HL-60 (cell line): ENCODE measurements around the gene TGM4.

Source experiments
- DNase-seq, 2 experiments: peaks; one replicate each; pipeline ENCODE4 v3.0.0-alpha.2; 2010 to 2020; ENCODE audit warnings: low read depth in 1 of 2, low spot score in 1 of 2
- H3K27ac ChIP-seq: fragments of 250-450 bp; sonication (Bioruptor Pico); replicated peaks from 2 replicates; pipeline ENCODE4 v1.5.1; 2020; ENCODE audit warnings: mild to moderate bottlenecking, moderate library complexity
- H3K27me3 ChIP-seq: fragments of 250-450 bp; sonication (Bioruptor Pico); 2 replicates; pipeline ENCODE4 v1.5.1; 2021; ENCODE audit warnings: mild to moderate bottlenecking, moderate library complexity; ENCODE audit not compliant: insufficient read depth, poor library complexity, severe bottlenecking
- H3K4me3 ChIP-seq: replicated peaks from 2 replicates; pipeline ENCODE4 v1.5.1; 2011; ENCODE audit warnings: mild to moderate bottlenecking, control low read depth, low read length; ENCODE audit not compliant: insufficient read depth
- GABPA ChIP-seq: IDR thresholded peaks from 2 replicates; pipeline ENCODE4 v1.6.1; 2012; ENCODE audit warnings: low read depth
- POLR2AphosphoS5 ChIP-seq: IDR thresholded peaks from 2 replicates; pipeline ENCODE4 v1.6.1; 2012; ENCODE audit warnings: low read depth
- SPI1 ChIP-seq: IDR thresholded peaks from 2 replicates; pipeline ENCODE4 v1.6.1; 2012; ENCODE audit warnings: low read depth, mild to moderate bottlenecking, borderline replicate concordance
- TF ChIP-seq, protein P1 (sequence below): IDR thresholded peaks from 2 replicates; pipeline ENCODE4 v1.6.1; 2012; ENCODE audit warnings: low read depth; ENCODE audit not compliant: insufficient replicate concordance
- TF ChIP-seq, protein P2 (sequence below): IDR thresholded peaks from one replicate; pipeline ENCODE4 v1.5.1; 2011; ENCODE audit warnings: low read length, control low read depth, inconsistent platforms; ENCODE audit not compliant: insufficient read depth

Gene TGM4

DNA sequence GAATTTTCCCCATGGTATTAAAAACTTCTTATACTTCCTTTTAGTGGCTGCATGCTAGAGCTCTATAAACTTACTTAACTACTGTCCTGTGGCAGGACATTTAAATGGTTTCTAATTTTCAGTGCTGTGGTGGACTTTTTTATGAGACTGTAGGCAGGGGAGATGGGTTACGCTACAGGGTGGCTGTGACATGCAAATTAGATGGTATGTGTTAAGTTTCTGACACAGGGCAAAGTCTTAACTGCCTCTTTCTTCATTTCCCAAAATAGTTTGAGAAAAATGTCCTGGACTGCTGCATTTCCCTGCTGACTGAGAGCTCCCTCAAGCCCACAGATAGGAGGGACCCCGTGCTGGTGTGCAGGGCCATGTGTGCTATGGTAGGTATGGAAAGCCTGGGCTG is 22.0 kb downstream of the TGM4 start:
- DNase-seq, result no peak
- H3K4me3 ChIP-seq, result no peak overlapping the region
- no peak overlapping the region for H3K27ac ChIP-seq
- no peaks in the 10 kb centered on the region for H3K27me3 ChIP-seq
- TF ChIP-seq POLR2AphosphoS5 (no peak), GABPA (no peak), SPI1 (no peak)
- TF ChIP-seq, protein P1, sequence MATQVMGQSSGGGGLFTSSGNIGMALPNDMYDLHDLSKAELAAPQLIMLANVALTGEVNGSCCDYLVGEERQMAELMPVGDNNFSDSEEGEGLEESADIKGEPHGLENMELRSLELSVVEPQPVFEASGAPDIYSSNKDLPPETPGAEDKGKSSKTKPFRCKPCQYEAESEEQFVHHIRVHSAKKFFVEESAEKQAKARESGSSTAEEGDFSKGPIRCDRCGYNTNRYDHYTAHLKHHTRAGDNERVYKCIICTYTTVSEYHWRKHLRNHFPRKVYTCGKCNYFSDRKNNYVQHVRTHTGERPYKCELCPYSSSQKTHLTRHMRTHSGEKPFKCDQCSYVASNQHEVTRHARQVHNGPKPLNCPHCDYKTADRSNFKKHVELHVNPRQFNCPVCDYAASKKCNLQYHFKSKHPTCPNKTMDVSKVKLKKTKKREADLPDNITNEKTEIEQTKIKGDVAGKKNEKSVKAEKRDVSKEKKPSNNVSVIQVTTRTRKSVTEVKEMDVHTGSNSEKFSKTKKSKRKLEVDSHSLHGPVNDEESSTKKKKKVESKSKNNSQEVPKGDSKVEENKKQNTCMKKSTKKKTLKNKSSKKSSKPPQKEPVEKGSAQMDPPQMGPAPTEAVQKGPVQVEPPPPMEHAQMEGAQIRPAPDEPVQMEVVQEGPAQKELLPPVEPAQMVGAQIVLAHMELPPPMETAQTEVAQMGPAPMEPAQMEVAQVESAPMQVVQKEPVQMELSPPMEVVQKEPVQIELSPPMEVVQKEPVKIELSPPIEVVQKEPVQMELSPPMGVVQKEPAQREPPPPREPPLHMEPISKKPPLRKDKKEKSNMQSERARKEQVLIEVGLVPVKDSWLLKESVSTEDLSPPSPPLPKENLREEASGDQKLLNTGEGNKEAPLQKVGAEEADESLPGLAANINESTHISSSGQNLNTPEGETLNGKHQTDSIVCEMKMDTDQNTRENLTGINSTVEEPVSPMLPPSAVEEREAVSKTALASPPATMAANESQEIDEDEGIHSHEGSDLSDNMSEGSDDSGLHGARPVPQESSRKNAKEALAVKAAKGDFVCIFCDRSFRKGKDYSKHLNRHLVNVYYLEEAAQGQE, result no peak
- TF ChIP-seq, protein P2, sequence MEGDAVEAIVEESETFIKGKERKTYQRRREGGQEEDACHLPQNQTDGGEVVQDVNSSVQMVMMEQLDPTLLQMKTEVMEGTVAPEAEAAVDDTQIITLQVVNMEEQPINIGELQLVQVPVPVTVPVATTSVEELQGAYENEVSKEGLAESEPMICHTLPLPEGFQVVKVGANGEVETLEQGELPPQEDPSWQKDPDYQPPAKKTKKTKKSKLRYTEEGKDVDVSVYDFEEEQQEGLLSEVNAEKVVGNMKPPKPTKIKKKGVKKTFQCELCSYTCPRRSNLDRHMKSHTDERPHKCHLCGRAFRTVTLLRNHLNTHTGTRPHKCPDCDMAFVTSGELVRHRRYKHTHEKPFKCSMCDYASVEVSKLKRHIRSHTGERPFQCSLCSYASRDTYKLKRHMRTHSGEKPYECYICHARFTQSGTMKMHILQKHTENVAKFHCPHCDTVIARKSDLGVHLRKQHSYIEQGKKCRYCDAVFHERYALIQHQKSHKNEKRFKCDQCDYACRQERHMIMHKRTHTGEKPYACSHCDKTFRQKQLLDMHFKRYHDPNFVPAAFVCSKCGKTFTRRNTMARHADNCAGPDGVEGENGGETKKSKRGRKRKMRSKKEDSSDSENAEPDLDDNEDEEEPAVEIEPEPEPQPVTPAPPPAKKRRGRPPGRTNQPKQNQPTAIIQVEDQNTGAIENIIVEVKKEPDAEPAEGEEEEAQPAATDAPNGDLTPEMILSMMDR, result no peak

DNA sequence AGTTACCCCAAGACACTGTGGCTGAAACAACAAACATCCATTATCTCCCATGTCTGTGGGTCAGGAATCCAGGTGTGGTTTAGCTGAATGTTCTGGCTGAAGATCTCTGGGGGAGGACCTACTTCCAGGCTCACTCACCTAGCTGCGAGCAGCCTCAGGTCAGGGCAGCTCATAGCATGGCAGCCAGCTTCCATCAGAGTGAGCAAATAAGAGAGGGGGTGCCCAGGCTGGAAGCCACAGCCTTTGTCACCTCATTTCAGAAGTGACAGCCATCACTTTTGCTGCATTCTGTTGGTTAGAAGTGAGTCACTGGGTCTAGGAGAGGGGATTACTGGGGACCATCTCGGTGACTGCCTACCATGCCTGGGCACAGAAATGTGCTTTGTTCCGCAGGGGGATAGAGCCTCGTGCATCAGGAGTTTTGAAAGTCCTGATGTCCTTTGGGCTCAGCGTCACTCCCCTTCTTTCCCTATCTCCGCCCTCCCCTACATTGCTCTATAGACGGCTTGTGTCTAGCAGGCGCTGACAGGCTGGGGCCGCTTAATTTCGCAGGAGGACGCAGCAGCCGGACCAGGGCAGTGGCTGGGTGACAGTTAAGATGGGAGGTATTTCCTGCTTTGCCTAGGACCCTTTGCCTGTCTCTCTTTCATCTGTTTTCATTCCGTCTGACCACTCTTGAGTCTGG is 25.4 kb downstream of the TGM4 start:
- TF ChIP-seq POLR2AphosphoS5 (no peak), SPI1 (no peak), GABPA (no peak)
- TF ChIP-seq, protein P2, result no peak
- TF ChIP-seq, protein P1, result no peak
- DNase-seq, result no peak
- no peak overlapping the region for H3K27ac ChIP-seq
- no peaks in the 10 kb centered on the region for H3K27me3 ChIP-seq
- no peak overlapping the region for H3K4me3 ChIP-seq

DNA sequence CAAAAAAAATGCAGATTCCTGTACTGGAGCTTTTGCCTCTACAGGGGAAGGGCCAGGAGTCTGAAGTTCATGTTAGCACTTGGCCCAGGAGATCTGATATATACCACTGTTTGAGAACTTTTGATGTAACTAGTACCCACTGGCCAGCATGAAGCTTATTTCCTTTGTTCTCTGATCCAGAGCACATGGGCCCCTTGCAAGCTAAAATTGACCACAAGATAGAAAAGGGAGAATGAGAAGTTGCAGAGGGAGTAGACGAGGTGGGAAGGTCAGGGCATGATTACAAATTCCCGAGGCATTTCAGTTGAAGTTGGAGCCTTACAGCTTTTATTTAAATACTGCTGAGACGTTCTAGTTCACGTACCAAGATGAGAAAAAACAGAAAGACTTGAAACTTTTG is 28.2 kb downstream of the TGM4 start:
- H3K27me3 ChIP-seq, result no peaks in the 10 kb centered on the region
- TF ChIP-seq, protein P2, result no peak
- TF ChIP-seq, protein P1, result no peak
- TF ChIP-seq SPI1, result no peak
- TF ChIP-seq POLR2AphosphoS5, result no peak
- TF ChIP-seq GABPA, result no peak
- DNase-seq, result no peak
- H3K27ac ChIP-seq, result no peak overlapping the region
- no peak overlapping the region for H3K4me3 ChIP-seq
